ENCODE data around the gene CMTM7.
A peak's percentile ranks its signal among the peaks of the same experiment; 100 is the strongest.
"Not testable (repeated sequence)": the region's sequence is repeated elsewhere in the genome, so short reads cannot be mapped to it uniquely, and the experiment has no call there.

Gene CMTM7

DNA sequence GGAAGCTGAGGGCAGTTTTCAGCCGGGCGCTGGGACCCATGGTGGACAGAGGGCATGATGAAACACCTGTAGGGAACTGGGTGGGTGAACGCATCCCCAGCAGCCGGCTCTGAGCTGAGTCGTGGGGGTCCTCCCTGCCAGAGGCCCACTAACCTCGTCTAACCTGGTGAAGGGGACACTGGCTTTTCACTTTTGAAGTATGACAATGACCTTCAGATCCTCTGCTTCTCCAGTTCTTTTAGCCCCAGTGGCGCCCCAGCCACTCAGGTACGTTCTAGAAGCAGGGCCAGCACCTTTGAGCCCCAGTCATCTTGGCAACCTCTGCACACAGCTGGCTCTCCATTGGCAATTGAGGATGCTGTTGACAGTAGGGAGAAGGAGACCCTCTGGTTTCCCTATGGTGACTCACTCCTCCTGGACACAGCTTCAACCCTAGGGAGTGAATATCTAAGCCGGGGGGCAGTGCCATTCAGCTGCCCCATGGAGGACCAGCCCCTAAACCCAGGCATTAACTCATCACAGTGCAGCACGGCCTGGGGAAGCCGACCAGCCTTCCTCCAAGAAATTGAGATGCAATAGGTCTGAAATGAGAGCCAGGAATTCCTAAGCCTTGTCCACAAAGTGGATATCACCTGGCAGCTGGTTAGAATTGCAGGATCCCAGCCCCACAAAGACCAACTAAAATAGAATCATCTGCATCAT is 64.9 kb downstream of the CMTM7 start:
- WGBS (ENCODE audit: insufficient coverage): 93% methylated on average over 11 of the region's 11 CpGs
- Histone ChIP-seq H3K4me1 (ENCODE audit: control extremely low read depth in 1 of 4, control insufficient read depth in 4 of 4, insufficient read depth in 4 of 4, low read length in 3 of 4) (peaks cover 4 to 38% (median 33%) of the 10 kb centered on the region in 4 experiments), H3K27me3 (replicated peaks in 2 of 5; ENCODE audit: control insufficient read depth in 4 of 5, insufficient read depth in 5 of 5, low read length in 4 of 5) (no peaks in the 10 kb centered on the region), H3K36me3 (ENCODE audit: control insufficient read depth in 4 of 4, insufficient read depth in 4 of 4, low read length in 3 of 4) (peaks cover 6 to 50% (median 24%) of the 10 kb centered on the region in 4 experiments), H3K27ac (ENCODE audit: insufficient read depth in 1 of 2, low read depth in 1 of 2, low read length in 2 of 2, poor library complexity in 1 of 2, severe bottlenecking in 2 of 2) (peak overlapping the region in 1 of 2 experiments; percentile 38), H3K9me3 (ENCODE audit: control extremely low read depth in 1 of 5, control insufficient read depth in 4 of 5, insufficient read depth in 2 of 5, low read depth in 1 of 5, low read length in 4 of 5) (no peaks in the 10 kb centered on the region), H3K4me3 (ENCODE audit: control insufficient read depth in 1 of 7, extremely low read depth in 1 of 7, insufficient read depth in 4 of 7, low read depth in 2 of 7, low read length in 6 of 7) (no peak overlapping the region)
- no peak for DNase-seq
- POLR2A ChIA-PET: no interaction called here
- CTCF ChIA-PET: interaction anchor here (0.9 to 5.1 kb wide), 9 partner anchors 10 to 56 kb away, joined by 3 to 31 read pairs (median 4); no protein-coding TSS in a partner anchor

DNA sequence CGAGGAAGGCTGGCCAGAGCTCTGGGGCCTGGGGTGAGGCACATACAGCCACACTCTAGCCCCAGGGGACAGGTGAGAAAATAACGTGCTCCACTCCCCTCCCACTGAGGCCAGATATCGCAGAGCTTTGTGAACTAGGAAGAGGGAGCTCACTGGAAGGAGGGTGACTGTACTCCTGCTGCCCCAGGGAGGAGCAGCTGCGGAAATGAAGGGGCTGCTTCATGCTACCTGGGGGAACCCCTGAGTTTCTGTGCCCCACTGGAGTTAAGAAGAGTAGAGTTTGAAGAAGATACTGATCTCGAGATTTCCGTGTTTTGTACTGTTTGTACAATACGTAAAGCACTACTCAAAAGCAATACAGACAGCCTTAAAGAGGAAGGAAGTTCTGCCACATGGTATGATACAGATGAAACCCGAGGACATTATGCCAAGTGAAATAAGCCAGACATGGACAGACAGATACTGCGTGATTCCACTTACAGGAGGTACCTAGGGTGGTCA is 66.4 kb downstream of the CMTM7 start:
- no peaks in the 10 kb centered on the region for H3K9me3 ChIP-seq (ENCODE audit: control extremely low read depth in 1 of 5, control insufficient read depth in 4 of 5, insufficient read depth in 2 of 5, low read depth in 1 of 5, low read length in 4 of 5)
- ChIA-PET CTCF (interaction anchor here (0.7 to 5.1 kb wide), 7 partner anchors 11 to 67 kb away, joined by 3 to 31 read pairs (median 3); no protein-coding TSS in a partner anchor), POLR2A (interaction anchor here (0.8 kb wide), 1 partner anchor 12 kb away, joined by 3 read pairs; no protein-coding TSS in a partner anchor)
- 23% methylated on average over 6 of the region's 9 CpGs for WGBS (ENCODE audit: insufficient coverage)
- peak overlapping the region; percentile 74 to 86 for H3K27ac ChIP-seq (ENCODE audit: insufficient read depth in 1 of 2, low read depth in 1 of 2, low read length in 2 of 2, poor library complexity in 1 of 2, severe bottlenecking in 2 of 2)
- peak overlapping the region in 4 of 7 experiments; percentile 12 to 62 (median 44) for H3K4me3 ChIP-seq (ENCODE audit: control insufficient read depth in 1 of 7, extremely low read depth in 1 of 7, insufficient read depth in 4 of 7, low read depth in 2 of 7, low read length in 6 of 7)
- H3K4me1 ChIP-seq (ENCODE audit: control extremely low read depth in 1 of 4, control insufficient read depth in 4 of 4, insufficient read depth in 4 of 4, low read length in 3 of 4): peaks cover 4 to 48% (median 34%) of the 10 kb centered on the region in 4 experiments
- no peaks in the 10 kb centered on the region for H3K27me3 ChIP-seq (replicated peaks in 2 of 5; ENCODE audit: control insufficient read depth in 4 of 5, insufficient read depth in 5 of 5, low read length in 4 of 5)
- peaks cover 6 to 40% (median 16%) of the 10 kb centered on the region in 4 experiments for H3K36me3 ChIP-seq (ENCODE audit: control insufficient read depth in 4 of 4, insufficient read depth in 4 of 4, low read length in 3 of 4)
- DNase-seq: peak; percentile 61 to 91 (median 86)

DNA sequence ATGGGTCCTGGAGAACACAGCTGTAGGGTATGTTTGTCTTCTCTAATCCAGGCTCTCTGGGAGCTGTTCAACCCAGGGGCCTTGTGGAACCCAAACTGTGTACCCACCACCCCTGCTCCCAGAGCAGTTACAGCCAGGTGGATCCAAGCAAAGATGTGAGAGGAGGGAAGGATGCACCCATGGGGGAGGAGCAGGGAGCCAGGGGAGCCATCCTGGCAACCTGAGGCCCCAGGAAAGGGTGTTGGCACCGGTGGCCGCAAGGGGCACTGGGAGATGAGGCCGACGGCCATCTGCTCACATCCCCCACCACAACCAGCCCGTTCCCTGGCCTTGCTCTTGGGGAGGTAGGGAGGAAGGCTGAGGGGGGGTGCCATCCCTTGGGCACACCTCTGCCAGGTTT is 67.8 kb downstream of the CMTM7 start:
- WGBS (ENCODE audit: insufficient coverage): 90% methylated on average over 2 of the region's 5 CpGs
- peak overlapping the region in 1 of 7 experiments; percentile 17 for H3K4me3 ChIP-seq (ENCODE audit: control insufficient read depth in 1 of 7, extremely low read depth in 1 of 7, insufficient read depth in 4 of 7, low read depth in 2 of 7, low read length in 6 of 7)
- H3K9me3 ChIP-seq (ENCODE audit: control extremely low read depth in 1 of 5, control insufficient read depth in 4 of 5, insufficient read depth in 2 of 5, low read depth in 1 of 5, low read length in 4 of 5): no peaks in the 10 kb centered on the region
- H3K27ac ChIP-seq (ENCODE audit: insufficient read depth in 1 of 2, low read depth in 1 of 2, low read length in 2 of 2, poor library complexity in 1 of 2, severe bottlenecking in 2 of 2): peak overlapping the region; percentile 40 to 87
- no peak for DNase-seq
- H3K4me1 ChIP-seq (ENCODE audit: control extremely low read depth in 1 of 4, control insufficient read depth in 4 of 4, insufficient read depth in 4 of 4, low read length in 3 of 4): peaks cover 4 to 49% (median 34%) of the 10 kb centered on the region in 4 experiments
- ChIA-PET POLR2A (interaction anchor here (0.5 to 0.7 kb wide), 2 partner anchors 45 to 121 kb away, joined by 3 to 4 read pairs; no protein-coding TSS in a partner anchor), CTCF (interaction anchor here (1.4 to 2.9 kb wide), 5 partner anchors 10 to 69 kb away, joined by 3 to 18 read pairs (median 3); no protein-coding TSS in a partner anchor)
- H3K36me3 ChIP-seq (ENCODE audit: control insufficient read depth in 4 of 4, insufficient read depth in 4 of 4, low read length in 3 of 4): peaks cover 4 to 27% (median 11%) of the 10 kb centered on the region in 4 experiments
- no peaks in the 10 kb centered on the region for H3K27me3 ChIP-seq (replicated peaks in 2 of 5; ENCODE audit: control insufficient read depth in 4 of 5, insufficient read depth in 5 of 5, low read length in 4 of 5)

DNA sequence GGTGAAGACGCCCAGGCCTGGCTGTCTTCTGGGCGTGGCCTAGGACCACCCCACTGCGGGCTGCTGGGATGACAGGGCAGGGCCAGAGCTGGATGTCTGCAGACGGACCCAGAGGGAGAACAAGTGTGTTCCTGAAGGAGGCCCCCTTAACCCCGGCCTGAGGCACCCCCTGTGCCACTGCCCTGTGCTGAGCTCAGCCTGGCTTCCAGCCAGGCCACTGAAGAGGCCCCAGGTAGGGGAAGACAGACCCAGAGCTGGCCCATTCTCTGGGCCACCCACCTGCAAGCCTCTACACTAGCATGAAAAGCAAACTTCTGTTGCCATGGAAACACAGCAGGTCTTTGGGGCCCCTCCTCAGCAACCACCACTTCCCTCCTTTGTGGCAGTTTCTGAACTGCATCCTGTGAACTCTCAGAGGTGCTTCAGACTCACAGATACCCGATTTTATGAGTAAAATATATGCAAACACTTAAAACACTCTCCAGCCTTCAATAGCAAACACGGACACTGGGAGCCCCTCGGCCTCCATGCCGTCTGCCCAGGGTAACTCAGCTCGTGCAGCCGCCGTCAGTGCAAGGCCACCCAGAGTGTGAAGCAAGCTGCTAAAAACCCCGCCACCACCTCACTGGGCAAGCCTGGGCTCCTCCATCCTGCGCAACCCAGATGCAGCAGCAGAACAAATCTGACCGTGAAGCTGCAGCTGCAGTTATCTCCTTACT is 68.5 kb downstream of the CMTM7 start:
- CTCF ChIA-PET: interaction anchor here (0.7 to 2.9 kb wide), 10 partner anchors 9 to 85 kb away, joined by 3 to 18 read pairs (median 3); no protein-coding TSS in a partner anchor
- H3K27ac ChIP-seq (ENCODE audit: insufficient read depth in 1 of 2, low read depth in 1 of 2, low read length in 2 of 2, poor library complexity in 1 of 2, severe bottlenecking in 2 of 2): peak overlapping the region; percentile 40 to 87
- DNase-seq: peak; percentile 82 to 97 (median 96)
- H3K4me3 ChIP-seq (ENCODE audit: control insufficient read depth in 1 of 7, extremely low read depth in 1 of 7, insufficient read depth in 4 of 7, low read depth in 2 of 7, low read length in 6 of 7): peak overlapping the region in 3 of 7 experiments; percentile 12 to 61 (median 47)
- 20% methylated on average over 12 of the region's 15 CpGs for WGBS (ENCODE audit: insufficient coverage)
- H3K36me3 ChIP-seq (ENCODE audit: control insufficient read depth in 4 of 4, insufficient read depth in 4 of 4, low read length in 3 of 4): peaks cover 0 to 20% (median 4%) of the 10 kb centered on the region in 4 experiments
- no peaks in the 10 kb centered on the region for H3K27me3 ChIP-seq (replicated peaks in 2 of 5; ENCODE audit: control insufficient read depth in 4 of 5, insufficient read depth in 5 of 5, low read length in 4 of 5)
- H3K4me1 ChIP-seq (ENCODE audit: control extremely low read depth in 1 of 4, control insufficient read depth in 4 of 4, insufficient read depth in 4 of 4, low read length in 3 of 4): peaks cover 4 to 49% (median 34%) of the 10 kb centered on the region in 4 experiments
- no peaks in the 10 kb centered on the region for H3K9me3 ChIP-seq (ENCODE audit: control extremely low read depth in 1 of 5, control insufficient read depth in 4 of 5, insufficient read depth in 2 of 5, low read depth in 1 of 5, low read length in 4 of 5)
- POLR2A ChIA-PET: interaction anchor here (0.5 kb wide), 1 partner anchor 44 kb away, joined by 3 read pairs; no protein-coding TSS in a partner anchor

DNA sequence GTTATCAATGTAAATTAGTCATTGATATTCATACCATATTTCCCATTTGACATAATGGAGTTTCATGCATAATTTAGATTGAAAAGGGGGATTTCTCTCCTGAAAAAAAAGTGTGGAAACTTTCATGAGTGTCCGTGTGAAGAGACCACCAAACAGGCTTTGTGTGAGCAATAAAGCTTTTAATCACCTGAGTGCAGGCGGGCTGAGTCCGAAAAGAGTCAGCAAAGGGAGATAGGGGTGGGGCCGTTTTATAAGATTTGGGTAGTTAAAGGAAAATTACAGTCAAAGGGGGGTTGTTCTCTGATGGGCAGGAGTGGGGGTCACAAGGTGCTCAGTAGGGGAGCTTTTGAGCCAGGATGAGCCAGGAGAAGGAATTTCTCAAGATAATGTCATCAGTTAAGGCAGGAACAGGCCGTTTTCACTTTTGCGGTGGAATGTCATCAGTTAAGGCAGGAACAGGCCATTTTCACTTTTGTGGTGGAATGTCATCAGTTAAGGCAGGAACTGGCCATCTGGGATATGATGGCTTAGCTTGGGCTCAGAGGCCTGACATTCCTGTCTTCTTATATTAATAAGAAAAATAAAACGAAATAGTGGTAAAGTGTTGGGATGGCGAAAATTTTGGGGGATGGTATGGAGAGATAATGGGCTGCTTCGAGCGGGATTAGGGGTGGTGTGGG is 69.3 kb downstream of the CMTM7 start:
- peak overlapping the region in 2 of 7 experiments; percentile 47 to 61 for H3K4me3 ChIP-seq (ENCODE audit: control insufficient read depth in 1 of 7, extremely low read depth in 1 of 7, insufficient read depth in 4 of 7, low read depth in 2 of 7, low read length in 6 of 7)
- H3K27me3 ChIP-seq (replicated peaks in 2 of 5; ENCODE audit: control insufficient read depth in 4 of 5, insufficient read depth in 5 of 5, low read length in 4 of 5); POLR2A ChIA-PET; DNase-seq; H3K9me3 ChIP-seq (ENCODE audit: control extremely low read depth in 1 of 5, control insufficient read depth in 4 of 5, insufficient read depth in 2 of 5, low read depth in 1 of 5, low read length in 4 of 5): not testable (repeated sequence)
- H3K27ac ChIP-seq (ENCODE audit: insufficient read depth in 1 of 2, low read depth in 1 of 2, low read length in 2 of 2, poor library complexity in 1 of 2, severe bottlenecking in 2 of 2): peak overlapping the region; percentile 40 to 87
- H3K36me3 ChIP-seq (ENCODE audit: control insufficient read depth in 4 of 4, insufficient read depth in 4 of 4, low read length in 3 of 4): peaks cover 0 to 12% (median 2%) of the 10 kb centered on the region in 4 experiments
- 82% methylated on average over 7 of the region's 10 CpGs for WGBS (ENCODE audit: insufficient coverage)
- CTCF ChIA-PET: interaction anchor here (0.7 to 2.9 kb wide), 10 partner anchors 8 to 86 kb away, joined by 3 to 18 read pairs (median 3); no protein-coding TSS in a partner anchor
- H3K4me1 ChIP-seq (ENCODE audit: control extremely low read depth in 1 of 4, control insufficient read depth in 4 of 4, insufficient read depth in 4 of 4, low read length in 3 of 4): peaks cover 4 to 49% (median 34%) of the 10 kb centered on the region in 4 experiments

GRCh38 chr3:32462191-32462986 is 70.7 kb downstream of the CMTM7 start:
- CTCF ChIA-PET: interaction anchor here (0.9 to 1.7 kb wide), 3 partner anchors 12 to 87 kb away, joined by 3 to 9 read pairs (median 4); partner anchors contain the start of gene CMTM7

More at GRCh38 chr3:32462191-32462986, 70.7 kb downstream of the CMTM7 start:
- H3K9me3 ChIP-seq (ENCODE audit: control extremely low read depth in 1 of 5, control insufficient read depth in 4 of 5, insufficient read depth in 2 of 5, low read depth in 1 of 5, low read length in 4 of 5); H3K27me3 ChIP-seq (replicated peaks in 2 of 5; ENCODE audit: control insufficient read depth in 4 of 5, insufficient read depth in 5 of 5, low read length in 4 of 5); H3K4me3 ChIP-seq (ENCODE audit: control insufficient read depth in 1 of 7, extremely low read depth in 1 of 7, insufficient read depth in 4 of 7, low read depth in 2 of 7, low read length in 6 of 7); POLR2A ChIA-PET; H3K36me3 ChIP-seq (ENCODE audit: control insufficient read depth in 4 of 4, insufficient read depth in 4 of 4, low read length in 3 of 4): not testable (repeated sequence)
- Histone ChIP-seq H3K4me1 (ENCODE audit: control extremely low read depth in 1 of 4, control insufficient read depth in 4 of 4, insufficient read depth in 4 of 4, low read length in 3 of 4) (peaks cover 4 to 49% (median 34%) of the 10 kb centered on the region in 4 experiments), H3K27ac (ENCODE audit: insufficient read depth in 1 of 2, low read depth in 1 of 2, low read length in 2 of 2, poor library complexity in 1 of 2, severe bottlenecking in 2 of 2) (peak overlapping the region in 1 of 2 experiments; percentile 25)
- WGBS (ENCODE audit: insufficient coverage): 87% methylated on average over 3 of the region's 9 CpGs
- DNase-seq: peak in 1 of 3 donors; percentile 25

Measured in common myeloid progenitor, CD34-positive (primary cell).